GM18498 (cell line): ENCODE data around the gene TBL2.
"Not testable (repeated sequence)": the region's sequence is repeated elsewhere in the genome, so short reads cannot be mapped to it uniquely, and the experiment has no call there.

Experiments used
- ATAC-seq: cut with Tn5 transposase; IDR thresholded peaks from one replicate; pipeline ENCODE4 v1.9.1; 2021; ENCODE audit warnings: mild to moderate bottlenecking, moderate library complexity; ENCODE audit not compliant: unreplicated experiment

TBL2 gene

GRCh38 chr7:73578342-73579128, at the start of gene TBL2:
TSS of gene TBL2 (minus strand) at chr7:73578579. CDS start at chr7:73578549, 30 bp downstream.
- ATAC-seq = peak; percentile 90

- ATAC-seq = no peak
Measured at GRCh38 chr7:73626814-73627213, 48.4 kb upstream of the TBL2 start.

- no peak for ATAC-seq
Measured at GRCh38 chr7:73625276-73625675, 46.9 kb upstream of the TBL2 start.

GRCh38 chr7:73624669-73625001, 46.3 kb upstream of the TBL2 start:
- no peak for ATAC-seq

GRCh38 chr7:73623798-73624668, 45.7 kb upstream of the TBL2 start, which contains the start of gene MLXIPL:
TSS of gene MLXIPL (minus strand) at chr7:73624522. CDS start at chr7:73624492, 30 bp downstream.
- ATAC-seq = no peak

DNA sequence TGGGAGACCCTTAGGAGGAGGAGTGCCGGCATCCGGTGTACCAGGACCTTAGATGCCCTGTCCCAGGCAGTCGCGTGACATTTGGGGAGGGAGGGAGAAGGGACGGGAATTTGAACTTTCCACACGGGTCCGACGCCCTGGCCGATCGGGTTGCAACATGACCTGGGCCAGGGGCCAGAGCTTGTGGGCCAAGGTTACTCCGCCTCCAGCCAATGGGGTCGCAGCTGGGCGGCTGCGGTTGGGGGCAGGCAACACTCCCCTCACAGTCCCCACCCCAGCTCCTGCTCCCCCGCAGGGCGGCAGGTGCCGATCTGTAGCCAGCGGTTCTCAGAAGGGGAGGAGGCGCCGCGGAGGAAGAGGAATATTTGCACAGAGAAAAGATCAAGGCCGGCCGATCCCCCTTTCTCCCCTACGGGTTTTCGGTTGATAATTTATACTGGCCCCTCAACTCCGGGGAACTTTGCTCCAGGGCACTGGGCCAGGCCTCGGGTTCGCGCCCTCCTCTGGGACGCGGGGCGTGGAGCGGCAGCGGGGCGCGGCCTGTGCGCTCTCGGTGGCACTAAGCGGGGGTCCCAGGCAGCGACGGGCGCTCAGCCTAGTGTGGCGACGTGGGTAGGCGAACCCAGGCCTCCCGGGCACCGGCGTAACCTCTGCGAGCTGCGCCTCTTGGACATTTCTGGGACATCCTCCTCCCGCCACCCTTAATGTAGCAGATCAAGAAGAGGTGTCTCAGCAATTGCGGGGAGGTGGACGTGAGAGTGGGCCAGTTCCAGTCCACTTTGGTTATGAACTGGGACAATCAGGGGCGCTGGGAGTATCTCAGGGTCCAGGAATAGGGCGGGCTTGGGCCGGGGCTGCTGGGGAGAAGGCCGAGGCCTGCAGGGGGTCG, 44.8 kb upstream of the TBL2 start:
- ATAC-seq = no peak

- no peak for ATAC-seq
Measured at GRCh38 chr7:73622527-73622908, 44.1 kb upstream of the TBL2 start.

GRCh38 chr7:73621168-73622063, 43.0 kb upstream of the TBL2 start:
- ATAC-seq = no peak

DNA sequence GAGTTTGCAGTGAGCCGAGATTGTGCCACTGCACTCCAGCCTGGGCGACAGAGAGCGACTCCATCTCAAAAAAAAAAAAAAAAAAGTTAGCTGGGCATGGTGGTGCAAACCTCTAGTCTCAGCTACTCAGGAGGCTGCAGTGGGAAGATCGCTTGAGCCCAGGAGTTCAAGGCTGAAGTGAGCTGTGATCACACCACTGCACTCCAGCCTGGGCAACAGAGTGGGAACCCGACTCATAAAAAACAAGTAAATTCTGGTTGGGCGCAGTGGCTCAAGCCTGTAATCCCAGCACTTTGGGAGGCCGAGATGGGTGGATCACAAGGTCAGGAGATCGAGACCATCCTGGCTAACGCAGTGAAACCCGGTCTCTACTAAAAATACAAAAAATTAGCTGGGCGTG, 41.0 kb upstream of the TBL2 start:
- not testable (repeated sequence) for ATAC-seq

DNA sequence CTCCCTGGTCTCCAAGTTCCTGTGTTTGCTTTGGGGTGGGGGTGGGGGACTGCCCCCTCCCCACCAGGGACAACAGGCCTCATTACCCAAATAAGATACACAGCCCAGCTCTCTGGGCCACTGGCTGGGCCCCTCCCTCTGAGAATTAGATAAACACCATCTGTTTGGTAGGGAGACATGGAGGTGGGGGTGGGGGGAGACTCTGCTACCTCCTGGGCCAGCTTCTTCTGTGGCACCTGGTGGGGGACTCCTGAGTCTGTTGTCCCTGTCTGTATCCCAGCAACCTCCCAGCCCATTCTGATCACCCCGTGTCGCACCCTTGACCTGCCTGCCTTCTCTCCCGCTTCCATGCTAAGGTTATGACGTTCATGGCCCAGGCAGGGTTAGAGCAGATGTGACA, 40.2 kb upstream of the TBL2 start:
- ATAC-seq = no peak

- ATAC-seq = not testable (repeated sequence)
Measured at GRCh38 chr7:73617520-73617919, 39.1 kb upstream of the TBL2 start.

DNA sequence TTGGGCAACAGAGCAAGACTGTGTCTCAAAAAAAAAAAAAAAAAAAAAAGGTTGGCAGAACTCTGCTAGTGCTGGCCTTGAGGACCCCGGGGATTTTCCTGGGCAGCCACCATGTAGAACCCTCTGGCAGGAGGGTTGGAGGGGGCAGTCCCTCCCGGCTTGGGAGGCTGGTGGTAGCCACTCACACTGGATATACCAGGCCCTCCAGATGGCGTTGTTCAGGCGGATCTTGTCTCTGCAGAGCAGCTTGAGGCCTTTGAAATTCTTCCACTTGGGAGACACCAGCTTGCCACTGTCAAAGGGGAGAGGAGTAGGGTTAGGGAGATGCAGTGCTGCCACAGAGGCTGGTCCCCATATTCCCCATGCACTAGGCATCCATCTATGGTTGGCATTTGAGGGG, 37.5 kb upstream of the TBL2 start:
- ATAC-seq = no peak

GRCh38 chr7:73614937-73615336, 36.6 kb upstream of the TBL2 start:
- not testable (repeated sequence) for ATAC-seq

GRCh38 chr7:73613954-73614735, 35.8 kb upstream of the TBL2 start:
- ATAC-seq = no peak

GRCh38 chr7:73612598-73613269, 34.4 kb upstream of the TBL2 start:
- ATAC-seq = no peak

GRCh38 chr7:73611017-73611555, 32.7 kb upstream of the TBL2 start:
- ATAC-seq = no peak

- ATAC-seq = no peak
Measured at GRCh38 chr7:73610105-73610504, 31.7 kb upstream of the TBL2 start.

DNA sequence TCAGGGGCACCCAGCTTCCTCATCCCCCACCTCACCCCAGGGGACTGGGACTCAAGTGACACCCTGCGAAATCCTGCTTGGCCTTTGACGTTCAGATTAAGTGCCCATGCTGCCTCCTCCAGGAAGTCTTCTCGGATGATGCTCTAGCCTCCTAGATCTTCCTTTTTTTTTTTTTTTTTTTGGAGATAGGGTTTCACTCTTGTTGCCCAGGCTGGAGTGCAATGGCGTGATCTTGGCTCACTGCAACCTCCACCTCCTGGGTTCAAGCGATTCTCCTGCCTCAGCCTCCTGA, 29.3 kb upstream of the TBL2 start:
- ATAC-seq = not testable (repeated sequence)
